Measurements from ENCODE around the gene FBXO24. TPM values are rescaled to one million over a fixed set of nuclear protein-coding genes. Genes with fewer than 3 reads are reported as not detected.
"Not testable (repeated sequence)": the region's sequence is repeated elsewhere in the genome, so short reads cannot be mapped to it uniquely, and the experiment has no call there.

The FBXO24 gene
- total and polyA plus RNA-seq, 10 donors: 0.54 to 1.6 (median 1.2) TPM; not detected in 1

GRCh38 chr7:100563100-100563564, 23.0 kb upstream of the FBXO24 start:
- Histone ChIP-seq H3K4me1 (peaks cover 23 to 52% (median 35%) of the 10 kb centered on the region in 6 donors), H3K36me3 (peaks cover 0 to 44% (median 16%) of the 10 kb centered on the region in 6 donors)

GRCh38 chr7:100563809-100564400, 22.2 kb upstream of the FBXO24 start:
- TF ChIP-seq POLR2AphosphoS5 (IDR thresholded peaks at IDR 0.05): peak; percentile 49 to 63 (median 54)
- peak; percentile 90 to 99 (median 97) for TF ChIP-seq CTCF (IDR thresholded peaks at IDR 0.05 in 8 of 11, conservative IDR thresholded peaks at IDR 0.05 in 3 of 11)
- TF ChIP-seq POLR2A (IDR thresholded peaks at IDR 0.05): no peak
- Histone ChIP-seq H3K27ac (peak overlapping the region in 5 of 8 donors; percentile 16 to 66 (median 26)), H3K4me3 (no peak overlapping the region), H3K27me3 (replicated peaks in 1 of 7) (no peaks in the 10 kb centered on the region), H3K36me3 (peaks cover 0 to 44% (median 16%) of the 10 kb centered on the region in 6 donors), H3K9me3 (no peaks in the 10 kb centered on the region), H3K4me1 (peaks cover 26 to 57% (median 42%) of the 10 kb centered on the region in 6 donors)
- 23 to 40% (median 29%) methylated on average over 10 to 12 of the region's 12 CpGs for WGBS, 5 donors
- DNase-seq: peak; percentile 95
- intact Hi-C loops (cut with DNase I; ENCODE audit: low total_unique reads): loop anchor here (2.0 kb wide), 1 partner anchor 95 kb away; no protein-coding TSS in a partner anchor

More at GRCh38 chr7:100563100-100563564, 23.0 kb upstream of the FBXO24 start:
- WGBS, 5 donors: 95 to 99% (median 96%) methylated on average over 8 of the region's 8 CpGs
- H3K4me3 ChIP-seq: no peak overlapping the region
- H3K27me3 ChIP-seq (replicated peaks in 1 of 7): no peaks in the 10 kb centered on the region
- no peak for DNase-seq
- H3K27ac ChIP-seq: peak overlapping the region in 1 of 8 donors; percentile 66
- no peaks in the 10 kb centered on the region for H3K9me3 ChIP-seq
- no peak for TF ChIP-seq CTCF (IDR thresholded peaks at IDR 0.05 in 8 of 11, conservative IDR thresholded peaks at IDR 0.05 in 3 of 11)
- no peak for TF ChIP-seq POLR2A (IDR thresholded peaks at IDR 0.05)
- TF ChIP-seq POLR2AphosphoS5 (IDR thresholded peaks at IDR 0.05): no peak
- intact Hi-C loops (cut with DNase I; ENCODE audit: low total_unique reads): loop anchor here (2.0 kb wide), 1 partner anchor 94 kb away; no protein-coding TSS in a partner anchor

GRCh38 chr7:100564405-100564804, 21.7 kb upstream of the FBXO24 start:
- Histone ChIP-seq H3K4me1 (peaks cover 25 to 57% (median 43%) of the 10 kb centered on the region in 6 donors), H3K36me3 (peaks cover 0 to 44% (median 16%) of the 10 kb centered on the region in 6 donors), H3K27ac (peak overlapping the region in 5 of 8 donors; percentile 16 to 66 (median 26))
- H3K9me3 ChIP-seq; DNase-seq; H3K4me3 ChIP-seq; H3K27me3 ChIP-seq (replicated peaks in 1 of 7); intact Hi-C loops (cut with DNase I; ENCODE audit: low total_unique reads): not testable (repeated sequence)
- WGBS, 5 donors: 87 to 93% (median 89%) methylated on average over 6 of the region's 6 CpGs

- DNase-seq: no peak
- no peak for TF ChIP-seq POLR2AphosphoS5 (IDR thresholded peaks at IDR 0.05)
- TF ChIP-seq CTCF (IDR thresholded peaks at IDR 0.05 in 8 of 11, conservative IDR thresholded peaks at IDR 0.05 in 3 of 11): peak in 1 of 11 experiments; percentile 0
- TF ChIP-seq POLR2A (IDR thresholded peaks at IDR 0.05): no peak
- WGBS, 5 donors: 86 to 96% (median 94%) methylated on average over 6 to 11 of the region's 11 CpGs
- Histone ChIP-seq H3K4me3 (no peak overlapping the region), H3K27ac (no peak overlapping the region), H3K9me3 (no peaks in the 10 kb centered on the region), H3K27me3 (replicated peaks in 1 of 7) (peaks cover 0 to 8% (median 0%) of the 10 kb centered on the region in 7 donors), H3K36me3 (peaks cover 0 to 44% (median 16%) of the 10 kb centered on the region in 6 donors), H3K4me1 (peaks cover 26 to 58% (median 45%) of the 10 kb centered on the region in 6 donors)
- intact Hi-C loops (cut with DNase I; ENCODE audit: low total_unique reads): no loop called here
Observed at GRCh38 chr7:100565133-100565571, 21.0 kb upstream of the FBXO24 start.
